Dermis blood vessel endothelial cell (primary cell): ENCODE data around the gene C1QTNF9. TPM values are rescaled to one million over a fixed set of nuclear protein-coding genes. Genes with fewer than 3 reads are reported as not detected.

Experiments used
- DNase-seq: peaks from one replicate; pipeline ENCODE4 v3.0.0; 2010
- total RNA-seq: library from RNA; depleted of rRNA; stranded (reverse); fragments of >200 nt; gene quantifications from 2 replicates; pipeline ENCODE4 v1.2.3, GENCODE V29; 2014

Gene C1QTNF9
- not detected in 2 replicates for total RNA-seq

- DNase-seq, result peak; percentile 15
Measured at GRCh38 chr13:24309300-24309699, at the start of gene C1QTNF9. Gene C1QTNF9, plus strand, starts transcription at chr13:24309580. Its CDS starts 6,424 bp downstream, at chr13:24316004.

GRCh38 chr13:24261566-24261965, 47.8 kb upstream of the C1QTNF9 start:
- DNase-seq, result no peak

GRCh38 chr13:24263632-24264031, 45.7 kb upstream of the C1QTNF9 start:
- no peak for DNase-seq

- no peak for DNase-seq
Measured at GRCh38 chr13:24264976-24265375, 44.4 kb upstream of the C1QTNF9 start.

GRCh38 chr13:24265453-24265852, 43.9 kb upstream of the C1QTNF9 start:
- no peak for DNase-seq

- DNase-seq, result no peak
Measured at GRCh38 chr13:24267274-24267673, 42.1 kb upstream of the C1QTNF9 start.

GRCh38 chr13:24267801-24268200, 41.6 kb upstream of the C1QTNF9 start:
- no peak for DNase-seq

GRCh38 chr13:24269821-24270220, 39.6 kb upstream of the C1QTNF9 start:
- DNase-seq, result no peak

- no peak for DNase-seq
Measured at GRCh38 chr13:24270639-24271141, 38.7 kb upstream of the C1QTNF9 start.

- no peak for DNase-seq
Measured at GRCh38 chr13:24271231-24271600, 38.2 kb upstream of the C1QTNF9 start.

GRCh38 chr13:24271601-24272451, 37.6 kb upstream of the C1QTNF9 start:
- DNase-seq, result no peak

GRCh38 chr13:24272452-24273161, 36.8 kb upstream of the C1QTNF9 start:
- no peak for DNase-seq

GRCh38 chr13:24273926-24274325, 35.5 kb upstream of the C1QTNF9 start:
- no peak for DNase-seq

- no peak for DNase-seq
Measured at GRCh38 chr13:24274452-24275021, 34.8 kb upstream of the C1QTNF9 start.

GRCh38 chr13:24275041-24275440, 34.3 kb upstream of the C1QTNF9 start:
- DNase-seq, result no peak

- no peak for DNase-seq
Measured at GRCh38 chr13:24276306-24276705, 33.1 kb upstream of the C1QTNF9 start.

- DNase-seq, result no peak
Measured at GRCh38 chr13:24276861-24277260, 32.5 kb upstream of the C1QTNF9 start.

- DNase-seq, result no peak
Measured at GRCh38 chr13:24277761-24278160, 31.6 kb upstream of the C1QTNF9 start.

GRCh38 chr13:24279327-24280110, 29.9 kb upstream of the C1QTNF9 start:
- DNase-seq, result no peak

GRCh38 chr13:24280720-24281119, 28.7 kb upstream of the C1QTNF9 start:
- DNase-seq, result no peak

GRCh38 chr13:24281188-24282008, 28.0 kb upstream of the C1QTNF9 start:
- no peak for DNase-seq

GRCh38 chr13:24282256-24282655, 27.1 kb upstream of the C1QTNF9 start:
- DNase-seq, result no peak
